GM23248 (cell line): ENCODE measurements around the gene RARG. TPM values are rescaled to one million over a fixed set of nuclear protein-coding genes. Genes with fewer than 3 reads are reported as not detected.

Experiments
- DNase-seq: peaks from one replicate; pipeline ENCODE4 v3.0.0-alpha.2; 2015
- H2AFZ ChIP-seq: fragments of 200-600 bp; sonication (generic); 2 replicates; pipeline ENCODE4 v1.6.1; 2016; ENCODE audit warnings: antibody characterized with exemption
- H3F3A ChIP-seq: fragments of 200-600 bp; sonication (generic); 2 replicates; pipeline ENCODE4 v1.6.1; 2016; ENCODE audit warnings: mild to moderate bottlenecking, antibody characterized with exemption, mixed run types; ENCODE audit not compliant: insufficient read depth
- H3K27ac ChIP-seq: fragments of 200-600 bp; sonication (generic); 2 replicates; pipeline ENCODE4 v1.5.1; 2016; ENCODE audit warnings: mild to moderate bottlenecking
- H3K27me3 ChIP-seq: fragments of 200-600 bp; sonication (generic); replicated peaks from 2 replicates; pipeline ENCODE4 v1.6.1; 2016; ENCODE audit warnings: mild to moderate bottlenecking; ENCODE audit not compliant: insufficient read depth
- H3K36me3 ChIP-seq: fragments of 200-600 bp; sonication (generic); 2 replicates; pipeline ENCODE4 v1.6.1; 2016; ENCODE audit warnings: low read depth, mild to moderate bottlenecking
- H3K4me1 ChIP-seq: fragments of 200-600 bp; sonication (generic); 2 replicates; pipeline ENCODE4 v1.6.1; 2016; ENCODE audit warnings: mild to moderate bottlenecking; ENCODE audit not compliant: insufficient read depth
- H3K4me2 ChIP-seq: fragments of 200-600 bp; sonication (generic); one replicate; pipeline ENCODE4 v1.6.1; 2016; ENCODE audit warnings: mild to moderate bottlenecking; ENCODE audit not compliant: unreplicated experiment
- H3K4me3 ChIP-seq: fragments of 200-600 bp; sonication (generic); 2 replicates; pipeline ENCODE4 v1.5.1; 2016; ENCODE audit warnings: mild to moderate bottlenecking
- H3K79me2 ChIP-seq: fragments of 200-600 bp; sonication (generic); 2 replicates; pipeline ENCODE4 v1.6.1; 2016; ENCODE audit warnings: mild to moderate bottlenecking; ENCODE audit not compliant: insufficient read depth
- H3K9ac ChIP-seq: fragments of 200-600 bp; sonication (generic); 2 replicates; pipeline ENCODE4 v1.6.1; 2016; ENCODE audit warnings: mild to moderate bottlenecking
- H3K9me2 ChIP-seq: fragments of 200-600 bp; sonication (generic); 2 replicates; pipeline ENCODE4 v1.6.1; 2016; ENCODE audit warnings: mixed run types, mild to moderate bottlenecking, moderate library complexity; ENCODE audit not compliant: insufficient read depth
- H3K9me3 ChIP-seq: fragments of 200-600 bp; sonication (generic); one replicate; pipeline ENCODE4 v1.6.1; 2017; ENCODE audit warnings: low read depth
- H4K20me1 ChIP-seq: fragments of 200-600 bp; sonication (generic); 2 replicates; pipeline ENCODE4 v1.6.0; 2016; ENCODE audit not compliant: insufficient read depth
- EZH2 ChIP-seq: fragments of 200-600 bp; sonication (generic); IDR thresholded peaks from 2 replicates; pipeline ENCODE4 v1.6.1; 2018; ENCODE audit warnings: antibody characterized with exemption, mild to moderate bottlenecking; ENCODE audit not compliant: insufficient read depth, poor library complexity, severe bottlenecking
- EZH2phosphoT487 ChIP-seq: fragments of 200-600 bp; sonication (generic); IDR thresholded peaks from 2 replicates; pipeline ENCODE4 v1.6.1; 2018; ENCODE audit warnings: antibody characterized with exemption, moderate library complexity, mild to moderate bottlenecking, low read depth; ENCODE audit not compliant: insufficient read depth
- WGBS, 2 experiments: methylation state at CpG; one replicate each; pipeline ENCODE4 v1.1.6; 2015 to 2017; ENCODE audit warnings: low lambda C conversion rate in 2 of 2, low coverage in 1 of 2; ENCODE audit errors: missing lambda C conversion rate in 2 of 2; 5-methylcytosine and 5-hydroxymethylcytosine counted together
- in situ Hi-C: fragments of 300-500 bp; cut with MboI; formaldehyde crosslinking; loops from 2 replicates; pipeline ENCODE4 v1.15.0; 2020
- polyA plus RNA-seq: library from polyadenylated mRNA; unstranded; fragments of >200 nt; fragmentation: Nextera tagmentation; extraction: Ambion mirVana; gene quantifications from 2 replicates; pipeline ENCODE4 v1.2.1, GENCODE V29; 2016
- total RNA-seq: library from RNA; depleted of rRNA; stranded (reverse); fragments of >200 nt; shearing (Covaris generic); gene quantifications from 2 replicates; pipeline ENCODE4 v1.2.3, GENCODE V29; 2014

RARG gene
- total and polyA plus RNA-seq, 2 experiments from 2014 or later: 75.3 to 116 TPM

GRCh38 chr12:53217931-53218307 lies 14.1 kb downstream of the RARG start:
- Histone ChIP-seq H3K27ac (peak overlapping the region; percentile 99), H3F3A (peaks cover 47% of the 10 kb centered on the region), H4K20me1 (no peaks in the 10 kb centered on the region), H3K4me2 (peak overlapping the region; percentile 83), H3K27me3 (no peaks in the 10 kb centered on the region), H3K9me3 (no peaks in the 10 kb centered on the region), H3K36me3 (peaks cover 16% of the 10 kb centered on the region), H3K79me2 (peaks cover 59% of the 10 kb centered on the region), H3K4me1 (peaks cover 42% of the 10 kb centered on the region), H3K9ac (peak overlapping the region; percentile 87), H3K9me2 (no peaks in the 10 kb centered on the region), H3K4me3 (peak overlapping the region; percentile 87), H2AFZ (no peak overlapping the region)
- in situ Hi-C loops: loop anchor here (10.0 kb wide), 1 partner anchor 67 kb away; no protein-coding TSS in a partner anchor
- TF ChIP-seq EZH2phosphoT487 (no peak), EZH2 (no peak)
- peak; percentile 72 for DNase-seq
- 5 to 6% methylated on average over 3 of the region's 3 CpGs for WGBS, 2 experiments

- H3K79me2 ChIP-seq: peaks cover 59% of the 10 kb centered on the region
- TF ChIP-seq EZH2: no peak
- no peak for TF ChIP-seq EZH2phosphoT487
- no peaks in the 10 kb centered on the region for H3K9me2 ChIP-seq
- peak overlapping the region; percentile 83 for H3K4me2 ChIP-seq
- H3K9me3 ChIP-seq: no peaks in the 10 kb centered on the region
- no peaks in the 10 kb centered on the region for H4K20me1 ChIP-seq
- no peak overlapping the region for H2AFZ ChIP-seq
- no peaks in the 10 kb centered on the region for H3K27me3 ChIP-seq
- in situ Hi-C loops: loop anchor here (10.0 kb wide), 1 partner anchor 68 kb away; no protein-coding TSS in a partner anchor
- 16 to 20% methylated on average over 18 to 19 of the region's 19 CpGs for WGBS, 2 experiments
- peak overlapping the region; percentile 99 for H3K27ac ChIP-seq
- H3K36me3 ChIP-seq: peaks cover 23% of the 10 kb centered on the region
- peak overlapping the region; percentile 87 for H3K4me3 ChIP-seq
- H3K9ac ChIP-seq: peak overlapping the region; percentile 87
- H3F3A ChIP-seq: peaks cover 45% of the 10 kb centered on the region
- DNase-seq: peak; percentile 86
- peaks cover 36% of the 10 kb centered on the region for H3K4me1 ChIP-seq
Measured at GRCh38 chr12:53217051-53217930, 14.7 kb downstream of the RARG start.

GRCh38 chr12:53215497-53215896 lies 16.5 kb downstream of the RARG start:
- Histone ChIP-seq H3K9me3 (no peaks in the 10 kb centered on the region), H3K27ac (no peak overlapping the region), H3K36me3 (peaks cover 40% of the 10 kb centered on the region), H2AFZ (no peak overlapping the region), H3F3A (peaks cover 40% of the 10 kb centered on the region), H4K20me1 (no peaks in the 10 kb centered on the region), H3K4me2 (no peak overlapping the region), H3K4me1 (peaks cover 31% of the 10 kb centered on the region), H3K27me3 (no peaks in the 10 kb centered on the region), H3K9ac (no peak overlapping the region), H3K79me2 (peaks cover 59% of the 10 kb centered on the region), H3K4me3 (no peak overlapping the region), H3K9me2 (no peaks in the 10 kb centered on the region)
- WGBS, 2 experiments: 73 to 84% methylated on average over 8 of the region's 8 CpGs
- no peak for TF ChIP-seq EZH2phosphoT487
- no peak for TF ChIP-seq EZH2
- no peak for DNase-seq
- in situ Hi-C loops: loop anchor here (10.0 kb wide), 1 partner anchor 69 kb away; no protein-coding TSS in a partner anchor

GRCh38 chr12:53214687-53215455 lies 17.1 kb downstream of the RARG start:
- peaks cover 39% of the 10 kb centered on the region for H3F3A ChIP-seq
- peaks cover 47% of the 10 kb centered on the region for H3K36me3 ChIP-seq
- H3K27me3 ChIP-seq: no peaks in the 10 kb centered on the region
- no peak overlapping the region for H3K9ac ChIP-seq
- H2AFZ ChIP-seq: no peak overlapping the region
- H3K4me3 ChIP-seq: no peak overlapping the region
- peaks cover 59% of the 10 kb centered on the region for H3K79me2 ChIP-seq
- H3K4me2 ChIP-seq: no peak overlapping the region
- TF ChIP-seq EZH2 (no peak), EZH2phosphoT487 (no peak)
- WGBS, 2 experiments: 76 to 81% methylated on average over 11 to 12 of the region's 12 CpGs
- H4K20me1 ChIP-seq: no peaks in the 10 kb centered on the region
- peaks cover 31% of the 10 kb centered on the region for H3K4me1 ChIP-seq
- no peak overlapping the region for H3K27ac ChIP-seq
- no peaks in the 10 kb centered on the region for H3K9me2 ChIP-seq
- in situ Hi-C loops: loop anchor here (10.0 kb wide), 1 partner anchor 70 kb away; no protein-coding TSS in a partner anchor
- H3K9me3 ChIP-seq: no peaks in the 10 kb centered on the region
- DNase-seq: no peak
